ENCODE data around the gene CENPB.

- TF ChIP-seq, protein P1, sequence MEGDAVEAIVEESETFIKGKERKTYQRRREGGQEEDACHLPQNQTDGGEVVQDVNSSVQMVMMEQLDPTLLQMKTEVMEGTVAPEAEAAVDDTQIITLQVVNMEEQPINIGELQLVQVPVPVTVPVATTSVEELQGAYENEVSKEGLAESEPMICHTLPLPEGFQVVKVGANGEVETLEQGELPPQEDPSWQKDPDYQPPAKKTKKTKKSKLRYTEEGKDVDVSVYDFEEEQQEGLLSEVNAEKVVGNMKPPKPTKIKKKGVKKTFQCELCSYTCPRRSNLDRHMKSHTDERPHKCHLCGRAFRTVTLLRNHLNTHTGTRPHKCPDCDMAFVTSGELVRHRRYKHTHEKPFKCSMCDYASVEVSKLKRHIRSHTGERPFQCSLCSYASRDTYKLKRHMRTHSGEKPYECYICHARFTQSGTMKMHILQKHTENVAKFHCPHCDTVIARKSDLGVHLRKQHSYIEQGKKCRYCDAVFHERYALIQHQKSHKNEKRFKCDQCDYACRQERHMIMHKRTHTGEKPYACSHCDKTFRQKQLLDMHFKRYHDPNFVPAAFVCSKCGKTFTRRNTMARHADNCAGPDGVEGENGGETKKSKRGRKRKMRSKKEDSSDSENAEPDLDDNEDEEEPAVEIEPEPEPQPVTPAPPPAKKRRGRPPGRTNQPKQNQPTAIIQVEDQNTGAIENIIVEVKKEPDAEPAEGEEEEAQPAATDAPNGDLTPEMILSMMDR (IDR thresholded peaks at IDR 0.05; ENCODE audit: insufficient read depth, low read length): no peak
- TF ChIP-seq POLR2AphosphoS5 (IDR thresholded peaks at IDR 0.05; ENCODE audit: low read depth) (no peak), REST (IDR thresholded peaks at IDR 0.05; ENCODE audit: insufficient replicate concordance, low read depth) (no peak)
Observed at GRCh38 chr20:3821996-3822395, 35.5 kb upstream of the CENPB start.

All from HL-60 (cell line).